GM18907 (cell line): Measurements from ENCODE around the gene NOX5.

Source experiments
- ATAC-seq: cut with Tn5 transposase; IDR thresholded peaks from one replicate; pipeline ENCODE4 v1.9.1; 2021; ENCODE audit warnings: mild to moderate bottlenecking, moderate library complexity; ENCODE audit not compliant: unreplicated experiment

The NOX5 gene

DNA sequence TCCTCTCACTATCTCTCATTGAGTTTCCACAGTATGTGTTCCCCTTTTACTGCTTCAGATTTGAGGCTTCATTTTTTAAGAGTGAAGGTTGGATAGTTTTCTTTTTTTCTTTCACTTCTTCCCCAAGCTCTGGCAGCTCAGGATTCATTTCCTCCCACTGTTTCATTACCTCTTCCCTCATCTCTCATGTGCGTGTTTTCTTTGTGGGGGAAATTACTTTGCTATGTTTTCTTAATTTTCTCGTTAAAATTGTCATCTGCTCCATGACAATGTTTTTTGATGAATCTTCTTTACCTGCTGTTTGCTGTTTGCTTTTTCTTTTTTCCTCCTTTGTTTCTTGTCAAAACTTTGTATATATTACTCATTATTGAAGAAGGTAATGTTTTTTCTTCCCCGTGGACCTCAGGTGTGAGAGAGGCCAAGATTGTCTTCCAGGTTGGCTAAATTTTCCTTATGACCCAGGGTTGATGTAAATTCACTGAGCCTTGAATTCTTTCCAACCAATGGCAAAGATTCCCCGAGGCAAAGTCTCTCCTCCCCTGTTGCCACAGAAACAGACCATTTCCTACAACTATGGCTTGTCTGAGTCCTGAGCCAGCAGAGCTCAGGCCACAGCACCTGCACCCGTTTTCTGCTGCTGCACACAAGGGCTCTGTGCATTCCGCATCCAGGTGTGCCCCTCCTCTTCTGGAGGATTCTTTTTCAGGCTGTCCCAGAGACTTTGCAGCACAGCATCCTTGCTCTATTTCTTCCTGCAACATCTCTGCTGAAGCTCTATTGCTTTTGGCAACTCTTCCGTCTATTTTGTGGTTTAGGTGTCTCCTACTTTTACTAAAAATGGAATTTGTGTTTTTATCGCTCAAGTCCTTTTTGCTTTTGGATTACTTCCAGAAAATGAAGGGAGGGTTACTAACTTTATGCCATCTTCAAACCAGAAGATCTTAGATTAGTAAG is 66.1 kb downstream of the NOX5 start:
- ATAC-seq, result no peak

DNA sequence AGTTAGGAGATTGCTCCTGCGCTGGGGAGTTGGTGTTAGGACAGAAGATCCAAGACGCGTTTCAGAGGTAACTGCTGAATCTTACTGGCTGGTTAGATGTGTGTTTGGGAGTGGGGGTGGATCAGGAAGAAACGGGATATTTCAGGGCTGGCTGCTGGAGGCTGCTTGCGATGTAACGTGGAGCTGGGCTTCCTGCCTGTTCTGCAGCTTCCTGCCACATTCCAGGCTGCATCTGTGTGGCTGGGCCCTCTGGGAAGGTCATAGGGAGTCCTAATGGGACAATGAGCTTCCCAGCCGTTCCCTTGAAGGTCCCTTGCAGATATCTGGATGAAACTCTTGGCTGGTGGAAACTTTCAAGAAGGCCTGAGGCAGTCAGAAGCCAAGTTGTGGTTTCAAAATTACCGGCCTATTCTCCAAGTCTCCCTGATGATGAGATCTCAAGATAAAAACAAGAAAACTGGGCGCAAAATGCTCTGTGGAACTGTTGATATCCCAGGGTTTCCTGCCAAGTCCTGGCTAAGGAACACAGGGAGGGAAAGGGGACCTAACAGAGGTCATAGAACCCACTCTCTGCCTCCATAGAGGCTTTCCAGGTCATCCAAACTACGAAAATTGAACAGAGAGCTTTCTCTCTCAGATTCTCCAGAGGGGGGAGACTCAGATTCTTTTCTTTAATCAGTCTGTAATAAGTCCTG is 67.0 kb downstream of the NOX5 start:
- ATAC-seq, result no peak

GRCh38 chr15:69082021-69082502 is 67.6 kb downstream of the NOX5 start:
- ATAC-seq, result no peak

GRCh38 chr15:69082554-69082953 is 68.1 kb downstream of the NOX5 start:
- ATAC-seq, result no peak

DNA sequence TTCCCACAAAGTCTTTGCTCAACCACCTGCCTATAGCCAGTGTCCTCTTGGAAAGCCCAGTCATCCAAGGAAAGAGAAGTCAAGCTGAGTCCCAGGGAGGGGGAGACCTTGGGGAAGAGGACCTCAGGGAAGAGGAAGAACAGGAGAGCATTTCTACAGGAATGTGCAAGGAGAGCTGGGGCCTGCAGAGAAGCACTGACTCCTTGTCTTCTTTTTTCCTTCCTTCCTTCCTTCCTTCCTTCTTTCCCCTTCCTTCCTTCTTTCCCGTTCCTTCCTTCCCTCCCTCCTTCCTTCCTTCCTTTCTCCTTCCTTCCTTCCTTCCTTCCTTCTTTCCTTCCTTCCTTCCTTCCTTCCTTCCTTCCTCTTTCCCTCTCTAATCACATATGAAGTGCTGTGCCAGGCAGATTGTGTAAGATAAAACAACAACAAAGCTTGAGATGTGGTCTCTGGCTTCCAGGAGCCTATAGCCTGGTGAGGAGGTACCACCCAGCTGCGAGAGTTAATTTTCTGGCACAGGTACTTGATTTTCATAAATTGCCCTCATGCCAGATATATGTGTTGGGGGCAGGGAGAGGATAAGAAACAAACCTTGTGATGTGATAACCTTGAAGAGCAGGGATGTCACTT is 70.0 kb downstream of the NOX5 start:
- no peak for ATAC-seq

DNA sequence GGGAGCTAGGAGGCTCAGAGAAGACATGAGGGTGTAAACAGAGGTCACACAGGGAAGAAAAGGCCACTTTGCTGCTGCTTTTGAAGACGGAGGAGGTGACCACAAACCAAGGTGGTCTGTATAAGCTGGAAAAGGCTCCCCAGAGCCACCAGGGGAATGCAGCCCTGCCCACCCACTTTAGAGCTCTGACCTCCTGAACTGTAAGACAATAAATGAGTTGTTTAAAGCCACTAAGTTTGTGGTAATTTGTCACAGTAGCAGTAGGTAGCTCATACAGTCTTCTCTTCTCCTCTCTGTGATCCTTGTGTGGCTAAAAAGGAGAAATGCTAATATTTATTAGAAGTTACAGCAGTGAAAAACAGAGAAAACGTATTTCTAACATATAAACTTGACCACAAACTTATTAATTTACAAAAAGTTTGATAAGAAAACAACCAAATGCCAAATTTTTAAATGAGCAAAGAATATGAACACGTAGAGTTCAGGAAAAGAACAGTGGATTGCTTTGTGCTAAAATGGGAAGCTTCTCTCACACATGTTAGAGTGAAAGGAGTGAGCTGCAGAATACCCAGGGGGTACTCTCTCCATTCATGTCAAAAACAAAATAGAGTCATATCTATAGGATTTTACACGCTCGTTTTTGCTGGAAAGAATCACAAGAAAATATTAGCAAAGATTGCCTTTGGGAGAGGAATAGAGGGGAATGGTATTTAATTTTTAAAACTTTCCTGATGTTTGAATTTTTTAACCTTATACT is 71.0 kb downstream of the NOX5 start:
- no peak for ATAC-seq

- no peak for ATAC-seq
Measured at GRCh38 chr15:69086427-69087204, 72.1 kb downstream of the NOX5 start.

DNA sequence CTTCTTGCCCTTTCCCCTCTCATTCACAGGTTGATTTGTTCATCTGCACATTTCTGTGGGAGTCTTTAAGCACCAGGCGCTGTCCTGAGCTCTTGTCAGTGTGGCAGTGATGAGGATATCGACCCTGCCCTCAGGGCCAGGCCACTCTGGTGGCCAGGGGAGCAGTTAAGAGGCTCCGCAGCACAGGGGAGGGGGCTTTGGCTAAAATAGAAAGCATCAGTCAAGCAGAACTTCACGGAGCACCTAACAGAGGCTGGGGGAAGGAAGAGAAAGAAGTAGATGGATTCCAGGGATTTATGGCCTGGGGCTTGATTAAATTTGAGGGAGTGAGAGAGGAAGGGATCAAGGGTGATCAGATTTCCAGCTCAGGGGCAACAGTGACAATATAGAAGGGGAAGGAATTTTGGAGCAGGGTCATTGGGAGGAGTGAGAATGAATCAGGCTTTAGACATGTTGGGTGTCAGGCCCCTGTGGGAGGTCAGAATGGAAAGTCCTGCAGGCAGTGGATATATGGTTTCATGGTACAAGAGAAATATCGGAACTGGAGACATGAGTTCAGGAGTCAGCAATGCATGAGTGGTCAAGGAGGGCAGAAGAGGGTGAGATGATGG is 73.0 kb downstream of the NOX5 start:
- no peak for ATAC-seq

DNA sequence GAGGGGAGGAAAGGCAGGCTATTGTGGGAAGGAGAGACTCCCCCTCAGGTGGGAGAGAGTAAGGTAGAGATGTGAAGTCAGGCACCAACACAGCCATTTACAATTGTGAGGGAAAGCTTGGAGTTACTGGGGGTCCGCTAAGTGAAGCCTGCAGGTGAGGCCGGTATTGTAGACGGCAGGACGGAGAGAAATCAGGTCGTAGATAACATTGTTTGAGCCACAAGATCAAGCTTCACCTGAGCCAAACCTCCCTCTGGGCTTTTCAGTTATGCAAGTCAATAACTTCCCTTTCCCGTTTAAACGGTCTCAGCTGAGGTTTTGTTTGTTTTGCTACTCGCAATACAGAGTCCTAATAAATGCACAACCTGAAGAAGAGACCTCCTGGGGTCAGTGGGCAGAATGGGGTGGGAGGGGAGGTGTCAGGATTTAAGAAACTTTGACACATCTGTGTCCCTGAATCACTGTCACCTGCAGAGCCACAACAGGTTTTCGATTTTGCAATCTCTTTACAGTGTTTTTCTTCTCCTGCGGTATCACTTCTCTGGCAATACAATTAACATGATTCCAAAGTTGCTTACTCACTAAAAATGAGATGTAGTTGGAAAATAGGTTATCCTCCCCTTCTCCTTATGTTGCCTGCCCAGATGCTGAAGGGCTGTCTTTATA is 73.9 kb downstream of the NOX5 start:
- no peak for ATAC-seq

GRCh38 chr15:69089258-69089657 is 74.8 kb downstream of the NOX5 start:
- ATAC-seq, result no peak

- ATAC-seq, result no peak
Measured at GRCh38 chr15:69090197-69090948, 75.9 kb downstream of the NOX5 start.

DNA sequence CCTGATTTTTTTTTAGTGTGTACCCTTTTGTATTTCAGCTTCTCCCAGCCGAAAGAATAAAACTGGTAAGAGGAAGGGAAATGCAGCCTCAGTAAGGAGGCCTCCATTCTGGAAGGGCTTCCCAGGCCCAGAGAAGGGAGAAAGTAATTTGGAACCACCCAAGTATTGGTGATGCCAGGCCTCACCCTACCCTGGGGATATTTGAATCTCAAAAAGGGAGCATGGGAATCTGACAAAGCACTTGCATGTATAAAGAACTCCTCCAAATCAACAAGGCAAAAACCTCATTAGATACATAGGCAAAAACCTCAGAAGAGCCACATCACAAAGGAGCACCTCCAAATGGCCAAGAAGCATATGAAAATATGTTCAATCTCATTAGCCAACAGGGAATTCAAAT is 77.2 kb downstream of the NOX5 start:
- no peak for ATAC-seq

- no peak for ATAC-seq
Measured at GRCh38 chr15:69092159-69092558, 77.7 kb downstream of the NOX5 start.

- no peak for ATAC-seq
Measured at GRCh38 chr15:69093127-69093526, 78.6 kb downstream of the NOX5 start.

GRCh38 chr15:69093614-69094013 is 79.1 kb downstream of the NOX5 start:
- ATAC-seq, result no peak

DNA sequence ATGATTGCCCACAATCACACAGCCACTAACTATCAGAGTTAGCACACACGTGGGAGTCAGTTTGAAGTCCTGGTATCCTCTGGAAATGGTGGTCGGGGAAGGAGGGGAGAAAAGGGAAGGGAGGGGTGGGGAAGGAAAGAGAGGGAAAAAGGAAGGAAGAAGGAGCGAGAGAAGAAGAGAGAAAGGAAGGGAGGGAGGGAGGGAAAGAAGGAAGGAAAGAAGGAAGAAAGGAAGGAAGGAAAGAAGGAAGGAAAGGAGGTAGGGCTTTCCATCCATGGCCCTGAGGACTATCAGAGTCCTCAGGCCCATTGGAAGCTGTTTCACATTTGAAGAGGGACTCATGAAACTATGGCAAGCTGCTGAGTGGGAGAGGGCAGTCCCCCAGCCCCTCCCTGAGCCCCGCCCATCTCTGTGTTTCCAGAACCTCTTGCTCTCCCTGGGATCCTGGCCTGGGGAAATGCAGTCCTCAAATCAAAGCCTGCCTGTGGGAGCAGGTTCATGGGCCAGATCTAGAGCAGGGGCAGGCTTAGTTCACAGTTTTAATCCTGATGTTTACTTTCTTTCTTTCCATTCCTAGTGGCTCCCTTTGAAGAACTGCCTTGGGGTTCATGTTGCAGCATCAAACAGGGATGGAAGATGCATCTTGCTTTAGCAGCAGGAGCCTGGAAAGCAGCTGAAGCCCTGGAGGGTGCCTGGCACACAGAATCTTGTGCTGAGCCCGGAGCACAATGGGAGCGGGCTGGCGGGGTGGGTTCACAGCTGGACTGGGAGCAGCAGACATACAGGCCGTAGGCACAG is 79.8 kb downstream of the NOX5 start:
- ATAC-seq, result no peak

- ATAC-seq, result no peak
Measured at GRCh38 chr15:69095274-69095673, 80.8 kb downstream of the NOX5 start.

- ATAC-seq, result no peak
Measured at GRCh38 chr15:69096196-69096595, 81.7 kb downstream of the NOX5 start.
